Measurements from ENCODE around the gene OR9G4.

OR9G4 gene

GRCh38 chr11:56748597-56748996, at the start of gene OR9G4:
Gene OR9G4 (minus strand): TSS chr11:56748697. CDS start chr11:56743766, 4,931 bp downstream.
- no peak for TF ChIP-seq GATA2 (IDR thresholded peaks at IDR 0.05; ENCODE audit: low read depth, low read length)
- TF ChIP-seq GATA3 (IDR thresholded peaks at IDR 0.05; ENCODE audit: low read depth, low read length) = no peak

- TF ChIP-seq GATA2 (IDR thresholded peaks at IDR 0.05; ENCODE audit: low read depth, low read length) (no peak), GATA3 (IDR thresholded peaks at IDR 0.05; ENCODE audit: low read depth, low read length) (no peak)
These were observed 35.0 kb upstream of the OR9G4 start for GRCh38 chr11:56783448-56784041.

- no peak for TF ChIP-seq GATA3 (IDR thresholded peaks at IDR 0.05; ENCODE audit: low read depth, low read length)
- no peak for TF ChIP-seq GATA2 (IDR thresholded peaks at IDR 0.05; ENCODE audit: low read depth, low read length)
These were observed 33.8 kb upstream of the OR9G4 start for GRCh38 chr11:56782167-56782847.

GRCh38 chr11:56776809-56777208, 28.3 kb upstream of the OR9G4 start:
- no peak for TF ChIP-seq GATA3 (IDR thresholded peaks at IDR 0.05; ENCODE audit: low read depth, low read length)
- TF ChIP-seq GATA2 (IDR thresholded peaks at IDR 0.05; ENCODE audit: low read depth, low read length) = no peak

DNA sequence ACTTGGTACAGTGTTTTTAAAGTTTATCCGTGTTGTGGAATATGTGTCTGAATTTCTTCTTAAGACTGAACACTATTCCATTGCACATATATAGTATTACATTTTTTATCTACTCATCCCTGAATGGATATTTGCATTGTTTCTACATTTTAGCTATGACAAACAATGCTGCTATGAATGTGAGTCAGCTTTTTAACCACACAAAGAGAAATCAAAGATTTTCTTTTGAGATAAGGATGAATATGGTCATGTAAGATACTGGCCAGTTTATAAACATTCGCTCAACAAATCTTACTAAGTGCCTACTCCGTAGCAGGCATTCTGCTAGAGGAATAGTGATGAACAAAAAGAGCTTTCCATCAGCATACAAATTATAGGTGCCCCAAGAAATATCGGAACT, 16.5 kb upstream of the OR9G4 start:
- TF ChIP-seq GATA3 (IDR thresholded peaks at IDR 0.05; ENCODE audit: low read depth, low read length) = no peak
- no peak for TF ChIP-seq GATA2 (IDR thresholded peaks at IDR 0.05; ENCODE audit: low read depth, low read length)

DNA sequence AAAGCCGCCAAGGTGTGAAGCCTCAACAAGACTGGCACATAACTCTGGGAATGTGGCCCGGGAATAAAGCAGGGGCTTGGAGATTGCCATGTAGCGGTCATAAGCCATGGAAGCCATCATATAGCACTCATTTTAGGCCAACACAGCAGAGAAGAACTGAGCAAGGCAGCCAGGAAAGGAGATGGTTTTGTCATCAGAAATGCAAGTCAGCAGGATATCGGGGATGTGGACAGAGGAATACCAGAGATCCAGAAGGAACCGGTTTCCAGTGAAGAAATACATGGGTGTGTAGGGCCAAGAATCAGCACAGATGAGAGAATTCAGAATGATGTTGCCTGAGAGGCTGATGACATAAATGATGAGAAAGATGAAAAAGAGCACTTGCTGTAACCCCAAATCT, 3.0 kb upstream of the OR9G4 start:
- TF ChIP-seq GATA3 (IDR thresholded peaks at IDR 0.05; ENCODE audit: low read depth, low read length) (no peak), GATA2 (IDR thresholded peaks at IDR 0.05; ENCODE audit: low read depth, low read length) (no peak)

GRCh38 chr11:56750190-56750589, 1.7 kb upstream of the OR9G4 start:
- TF ChIP-seq GATA3 (IDR thresholded peaks at IDR 0.05; ENCODE audit: low read depth, low read length) (no peak), GATA2 (IDR thresholded peaks at IDR 0.05; ENCODE audit: low read depth, low read length) (no peak)

DNA sequence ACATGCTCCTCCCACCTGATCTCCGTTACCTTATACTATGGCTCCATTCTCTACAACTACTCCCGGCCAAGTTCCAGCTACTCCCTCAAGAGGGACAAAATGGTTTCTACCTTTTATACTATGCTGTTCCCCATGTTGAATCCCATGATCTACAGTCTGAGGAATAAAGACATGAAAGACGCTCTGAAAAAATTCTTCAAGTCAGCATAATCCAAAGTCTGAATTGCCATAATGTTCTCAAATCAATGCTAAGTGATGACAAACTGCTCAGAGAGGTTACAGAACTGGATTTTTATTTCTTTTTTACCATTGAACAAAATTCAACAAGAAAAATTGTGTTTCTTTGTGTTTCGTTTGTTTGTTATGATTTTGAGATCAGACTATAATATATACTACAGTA, 7.6 kb downstream of the OR9G4 start:
- TF ChIP-seq GATA2 (IDR thresholded peaks at IDR 0.05; ENCODE audit: low read depth, low read length) = no peak
- TF ChIP-seq GATA3 (IDR thresholded peaks at IDR 0.05; ENCODE audit: low read depth, low read length) = no peak

DNA sequence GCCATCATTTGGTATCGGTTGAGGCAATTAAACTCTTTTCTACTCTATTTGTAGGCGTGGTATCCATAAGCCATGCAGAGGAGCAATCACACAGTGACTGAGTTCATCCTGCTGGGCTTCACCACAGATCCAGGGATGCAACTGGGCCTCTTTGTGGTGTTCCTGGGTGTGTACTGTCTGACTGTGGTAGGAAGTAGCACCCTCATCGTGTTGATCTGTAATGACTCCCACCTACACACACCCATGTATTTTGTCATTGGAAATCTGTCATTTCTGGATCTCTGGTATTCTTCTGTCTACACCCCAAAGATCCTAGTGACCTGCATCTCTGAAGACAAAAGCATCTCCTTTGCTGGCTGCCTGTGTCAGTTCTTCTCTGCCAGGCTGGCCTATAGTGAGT, 8.4 kb downstream of the OR9G4 start:
- no peak for TF ChIP-seq GATA3 (IDR thresholded peaks at IDR 0.05; ENCODE audit: low read depth, low read length)
- TF ChIP-seq GATA2 (IDR thresholded peaks at IDR 0.05; ENCODE audit: low read depth, low read length) = no peak

DNA sequence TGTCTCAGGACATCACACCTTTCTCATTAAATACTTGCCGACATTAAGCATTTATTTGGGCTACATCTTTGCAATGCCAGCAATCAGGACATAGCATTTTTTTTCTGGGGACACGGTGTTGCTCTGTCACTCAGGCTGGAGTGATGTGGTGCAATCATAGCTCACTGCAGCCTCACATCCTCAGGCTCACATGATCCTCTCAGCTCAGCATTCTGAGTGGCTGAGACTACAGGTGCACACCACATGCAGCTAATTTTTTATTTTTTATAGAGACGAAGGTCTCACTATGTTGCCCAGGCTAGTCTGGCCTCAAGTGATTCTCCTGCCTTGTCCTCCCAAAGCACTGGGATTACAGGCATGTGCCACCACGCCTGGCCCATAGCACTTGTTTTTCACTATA, 28.0 kb downstream of the OR9G4 start:
- TF ChIP-seq GATA2 (IDR thresholded peaks at IDR 0.05; ENCODE audit: low read depth, low read length) = no peak
- TF ChIP-seq GATA3 (IDR thresholded peaks at IDR 0.05; ENCODE audit: low read depth, low read length) = no peak

DNA sequence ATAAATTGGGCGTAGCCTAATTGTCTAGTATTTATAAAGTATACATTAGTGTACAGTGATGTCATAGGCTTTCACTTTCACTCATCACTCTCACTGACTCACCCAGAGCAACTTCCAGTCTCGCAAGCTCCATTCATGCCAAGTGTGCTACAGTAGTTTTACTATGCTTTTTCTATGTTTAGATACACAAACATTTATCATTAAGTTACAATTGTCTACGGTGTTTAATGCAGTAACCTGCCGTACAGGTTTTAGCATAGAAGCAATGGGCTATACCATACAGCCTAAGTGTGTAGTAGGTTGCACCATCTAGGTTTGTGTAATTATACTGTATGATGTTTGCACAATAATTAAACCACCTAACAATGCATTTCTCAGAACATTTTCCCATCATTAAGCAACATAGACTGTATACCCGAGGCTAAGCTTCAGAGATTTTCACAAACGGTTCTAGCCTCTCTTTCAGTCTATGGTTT, 32.1 kb downstream of the OR9G4 start:
- TF ChIP-seq GATA3 (IDR thresholded peaks at IDR 0.05; ENCODE audit: low read depth, low read length) = no peak
- TF ChIP-seq GATA2 (IDR thresholded peaks at IDR 0.05; ENCODE audit: low read depth, low read length) = no peak

GRCh38 chr11:56714206-56714605, 34.3 kb downstream of the OR9G4 start:
- TF ChIP-seq GATA3 (IDR thresholded peaks at IDR 0.05; ENCODE audit: low read depth, low read length) = no peak
- no peak for TF ChIP-seq GATA2 (IDR thresholded peaks at IDR 0.05; ENCODE audit: low read depth, low read length)

GRCh38 chr11:56706486-56706885, 42.0 kb downstream of the OR9G4 start:
- TF ChIP-seq GATA3 (IDR thresholded peaks at IDR 0.05; ENCODE audit: low read depth, low read length) = no peak
- no peak for TF ChIP-seq GATA2 (IDR thresholded peaks at IDR 0.05; ENCODE audit: low read depth, low read length)

DNA sequence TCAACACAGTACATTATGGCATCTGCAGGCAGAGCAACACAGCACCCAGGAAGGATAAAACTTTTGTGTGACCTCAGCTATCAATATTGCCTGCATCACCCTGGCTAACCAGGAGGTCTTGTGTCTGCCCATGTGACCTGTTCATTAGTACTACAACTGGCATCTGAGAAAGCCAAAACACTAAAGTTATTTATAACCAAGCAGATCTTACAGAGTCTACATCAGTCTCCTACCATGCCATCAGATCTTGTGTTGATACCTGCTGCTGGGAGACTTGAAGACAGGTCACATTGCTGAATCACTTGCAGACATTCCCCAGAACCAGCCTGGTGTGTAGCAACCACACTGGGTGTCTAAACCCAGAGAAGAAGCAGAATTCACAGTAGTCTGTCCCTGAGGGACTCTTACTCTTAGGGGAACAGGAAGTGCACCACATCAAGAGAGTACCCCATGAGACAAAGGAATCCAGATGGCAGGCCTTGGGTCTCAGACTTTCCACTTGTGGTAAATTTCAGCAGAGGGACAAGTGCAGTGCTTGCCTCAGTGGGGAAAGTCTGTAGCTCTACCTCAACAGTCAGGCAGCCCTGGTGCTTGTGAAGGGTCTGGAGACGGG, 42.6 kb downstream of the OR9G4 start:
- TF ChIP-seq GATA3 (IDR thresholded peaks at IDR 0.05; ENCODE audit: low read depth, low read length) = no peak
- no peak for TF ChIP-seq GATA2 (IDR thresholded peaks at IDR 0.05; ENCODE audit: low read depth, low read length)

Data from SH-SY5Y (cell line).